Spleen (tissue), 7 donors: ENCODE data around the gene CCNQ.

Experiments
- CTCF ChIP-seq, 11 experiments: fragments of 200-600 bp in 7 of 11; fragments of 450-650 bp in 4 of 11; sonication (generic) in 4 of 11; IDR thresholded peaks in 8 of 11; conservative IDR thresholded peaks in 3 of 11; 1 replicate in 7 of 11; 2 replicates in 4 of 11; pipeline versions ENCODE4 v1.4.0 to v1.8.0; 2016 to 2021; ENCODE audit warnings: antibody characterized with exemption in 11 of 11, inconsistent platforms in 4 of 11, mild to moderate bottlenecking in 1 of 11
- POLR2A ChIP-seq, 3 donors: fragments of 450-650 bp; IDR thresholded peaks; one replicate each; pipeline ENCODE4 v1.5.1; 2017; ENCODE audit warnings: antibody characterized with exemption in 3 of 3, mild to moderate bottlenecking in 1 of 3
- POLR2AphosphoS5 ChIP-seq, 3 donors: sonication (generic); formaldehyde crosslinking; IDR thresholded peaks; one replicate each; pipeline ENCODE4 v1.5.1; 2017; ENCODE audit warnings: antibody characterized with exemption in 3 of 3
- donor health status: DM: no; HTN: no; CAD: no; lungs with moderate emphysema.
- donor health status: DM: no; HTN: no; CAD: no.
- donor health status: DM: no; HTN: no; CAD: no.

GRCh38 chrX:153626863-153627674 is 28.1 kb upstream of the CCNQ start:
- TF ChIP-seq CTCF (IDR thresholded peaks at IDR 0.05 in 8 of 11, conservative IDR thresholded peaks at IDR 0.05 in 3 of 11) (no peak), POLR2A (IDR thresholded peaks at IDR 0.05) (no peak), POLR2AphosphoS5 (IDR thresholded peaks at IDR 0.05) (no peak)
